Islet of Langerhans (tissue), 1 donor: ENCODE measurements around the gene TOP1.
"Not testable (repeated sequence)": the region's sequence is repeated elsewhere in the genome, so short reads cannot be mapped to it uniquely, and the experiment has no call there.

ENCODE experiments used
- FAIRE-seq: peaks from one replicate; lab custom pipeline; 2011; peaks lifted over from hg19 to GRCh38; lab: Jason Lieb, UNC

The TOP1 gene

GRCh38 chr20:41028359-41029149 is at the start of gene TOP1:
TSS of gene TOP1 (plus strand) at chr20:41028822. CDS start at chr20:41029068, 246 bp downstream.
- no peak for FAIRE-seq

- no peak for FAIRE-seq
Measured at GRCh38 chr20:40979247-40979646, 49.4 kb upstream of the TOP1 start.

- FAIRE-seq: no peak
Measured at GRCh38 chr20:40980106-40980827, 48.4 kb upstream of the TOP1 start.

GRCh38 chr20:40980828-40981310 is 47.8 kb upstream of the TOP1 start:
- no peak for FAIRE-seq

GRCh38 chr20:40982415-40983145 is 46.0 kb upstream of the TOP1 start:
- no peak for FAIRE-seq

GRCh38 chr20:40983898-40984297 is 44.7 kb upstream of the TOP1 start:
- FAIRE-seq: no peak

GRCh38 chr20:40984496-40984895 is 44.1 kb upstream of the TOP1 start:
- no peak for FAIRE-seq

GRCh38 chr20:40986774-40987173 is 41.8 kb upstream of the TOP1 start:
- FAIRE-seq: no peak

- FAIRE-seq: no peak
Measured at GRCh38 chr20:40990542-40991120, 38.0 kb upstream of the TOP1 start.

- FAIRE-seq: no peak
Measured at GRCh38 chr20:40991181-40991889, 37.3 kb upstream of the TOP1 start.

- FAIRE-seq: no peak
Measured at GRCh38 chr20:40992349-40993113, 36.1 kb upstream of the TOP1 start.

GRCh38 chr20:40993794-40994540 is 34.7 kb upstream of the TOP1 start:
- no peak for FAIRE-seq

GRCh38 chr20:40996326-40996725 is 32.3 kb upstream of the TOP1 start:
- no peak for FAIRE-seq

GRCh38 chr20:40997116-40997515 is 31.5 kb upstream of the TOP1 start:
- FAIRE-seq: no peak

- no peak for FAIRE-seq
Measured at GRCh38 chr20:40999841-41000240, 28.8 kb upstream of the TOP1 start.

GRCh38 chr20:41000628-41001027 is 28.0 kb upstream of the TOP1 start:
- FAIRE-seq: no peak

GRCh38 chr20:41001497-41001896 is 27.1 kb upstream of the TOP1 start:
- no peak for FAIRE-seq

- FAIRE-seq: no peak
Measured at GRCh38 chr20:41002842-41003142, 25.8 kb upstream of the TOP1 start.

- no peak for FAIRE-seq
Measured at GRCh38 chr20:41003143-41003935, 25.3 kb upstream of the TOP1 start.

GRCh38 chr20:41003936-41004294 is 24.7 kb upstream of the TOP1 start:
- FAIRE-seq: not testable (repeated sequence)
